ENCODE measurements around the gene CELSR3. TPM values are rescaled to one million over a fixed set of nuclear protein-coding genes. Genes with fewer than 3 reads are reported as not detected.

CELSR3 gene
- 0.89 TPM for polyA plus RNA-seq (2012; ENCODE audit: missing spikeins)

- FAIRE-seq (peak; percentile 97), DNase-seq (ENCODE audit: insufficient read length) (peak; percentile 59)
- TF ChIP-seq TAF1 (IDR thresholded peaks at IDR 0.05; ENCODE audit: borderline replicate concordance, low read depth, low read length) (no peak), POLR2AphosphoS5 (IDR thresholded peaks at IDR 0.05; ENCODE audit: low read depth, low read length) (peak; percentile 56; the same call in 1 of the 2 replicates), POLR2A (IDR thresholded peaks at IDR 0.05; ENCODE audit: low read depth, low read length) (peak; percentile 40)
Measured at GRCh38 chr3:48662753-48663488, at the start of gene CELSR3. Gene CELSR3 (minus strand): TSS chr3:48662886. CDS start chr3:48662634, 252 bp downstream.

- no peak for TF ChIP-seq POLR2AphosphoS5 (IDR thresholded peaks at IDR 0.05; ENCODE audit: low read depth, low read length)
- no peak for TF ChIP-seq POLR2A (IDR thresholded peaks at IDR 0.05; ENCODE audit: low read depth, low read length)
- no peak for TF ChIP-seq TAF1 (IDR thresholded peaks at IDR 0.05; ENCODE audit: borderline replicate concordance, low read depth, low read length)
- DNase-seq (ENCODE audit: insufficient read length) (no peak), FAIRE-seq (no peak)
Measured at GRCh38 chr3:48711727-48712126, 49.0 kb upstream of the CELSR3 start.

- DNase-seq (ENCODE audit: insufficient read length) (no peak), FAIRE-seq (no peak)
- TF ChIP-seq TAF1 (IDR thresholded peaks at IDR 0.05; ENCODE audit: borderline replicate concordance, low read depth, low read length) (no peak), POLR2AphosphoS5 (IDR thresholded peaks at IDR 0.05; ENCODE audit: low read depth, low read length) (no peak), POLR2A (IDR thresholded peaks at IDR 0.05; ENCODE audit: low read depth, low read length) (no peak; the same call in 1 of the 2 replicates)
Measured at GRCh38 chr3:48709051-48709461, 46.4 kb upstream of the CELSR3 start.

- DNase-seq (ENCODE audit: insufficient read length), result no peak
- FAIRE-seq, result no peak
- TF ChIP-seq POLR2AphosphoS5 (IDR thresholded peaks at IDR 0.05; ENCODE audit: low read depth, low read length), result no peak; the same call in 1 of the 2 replicates
- no peak for TF ChIP-seq TAF1 (IDR thresholded peaks at IDR 0.05; ENCODE audit: borderline replicate concordance, low read depth, low read length)
- no peak for TF ChIP-seq POLR2A (IDR thresholded peaks at IDR 0.05; ENCODE audit: low read depth, low read length)
Measured at GRCh38 chr3:48708481-48708889, 45.8 kb upstream of the CELSR3 start.

GRCh38 chr3:48707157-48707556 lies 44.5 kb upstream of the CELSR3 start:
- no peak for FAIRE-seq
- TF ChIP-seq POLR2AphosphoS5 (IDR thresholded peaks at IDR 0.05; ENCODE audit: low read depth, low read length) (no peak), POLR2A (IDR thresholded peaks at IDR 0.05; ENCODE audit: low read depth, low read length) (no peak), TAF1 (IDR thresholded peaks at IDR 0.05; ENCODE audit: borderline replicate concordance, low read depth, low read length) (no peak)

GRCh38 chr3:48702320-48702920 lies 39.7 kb upstream of the CELSR3 start:
- FAIRE-seq, result no peak
- DNase-seq (ENCODE audit: insufficient read length), result no peak
- TF ChIP-seq POLR2A (IDR thresholded peaks at IDR 0.05; ENCODE audit: low read depth, low read length) (no peak), POLR2AphosphoS5 (IDR thresholded peaks at IDR 0.05; ENCODE audit: low read depth, low read length) (no peak), TAF1 (IDR thresholded peaks at IDR 0.05; ENCODE audit: borderline replicate concordance, low read depth, low read length) (no peak)

More at GRCh38 chr3:48707157-48707556, 44.5 kb upstream of the CELSR3 start:
- DNase-seq (ENCODE audit: insufficient read length), result no peak

GRCh38 chr3:48700731-48701405 lies 38.2 kb upstream of the CELSR3 start:
- FAIRE-seq (no peak), DNase-seq (ENCODE audit: insufficient read length) (no peak)
- TF ChIP-seq TAF1 (IDR thresholded peaks at IDR 0.05; ENCODE audit: borderline replicate concordance, low read depth, low read length), result no peak
- no peak for TF ChIP-seq POLR2AphosphoS5 (IDR thresholded peaks at IDR 0.05; ENCODE audit: low read depth, low read length)
- TF ChIP-seq POLR2A (IDR thresholded peaks at IDR 0.05; ENCODE audit: low read depth, low read length), result no peak

- TF ChIP-seq TAF1 (IDR thresholded peaks at IDR 0.05; ENCODE audit: borderline replicate concordance, low read depth, low read length) (no peak), POLR2AphosphoS5 (IDR thresholded peaks at IDR 0.05; ENCODE audit: low read depth, low read length) (no peak), POLR2A (IDR thresholded peaks at IDR 0.05; ENCODE audit: low read depth, low read length) (no peak; the same call in 1 of the 2 replicates)
- FAIRE-seq, result no peak
- DNase-seq (ENCODE audit: insufficient read length), result no peak
Measured at GRCh38 chr3:48698891-48699290, 36.2 kb upstream of the CELSR3 start.

GRCh38 chr3:48697952-48698351 lies 35.3 kb upstream of the CELSR3 start:
- no peak for FAIRE-seq
- TF ChIP-seq TAF1 (IDR thresholded peaks at IDR 0.05; ENCODE audit: borderline replicate concordance, low read depth, low read length) (no peak), POLR2AphosphoS5 (IDR thresholded peaks at IDR 0.05; ENCODE audit: low read depth, low read length) (no peak), POLR2A (IDR thresholded peaks at IDR 0.05; ENCODE audit: low read depth, low read length) (no peak)
- no peak for DNase-seq (ENCODE audit: insufficient read length)

- FAIRE-seq, result no peak
- DNase-seq (ENCODE audit: insufficient read length), result no peak
- TF ChIP-seq POLR2AphosphoS5 (IDR thresholded peaks at IDR 0.05; ENCODE audit: low read depth, low read length), result no peak
- peak; percentile 31; the same call in 1 of the 2 replicates for TF ChIP-seq POLR2A (IDR thresholded peaks at IDR 0.05; ENCODE audit: low read depth, low read length)
Measured at GRCh38 chr3:48696601-48697000, 33.9 kb upstream of the CELSR3 start.

- TF ChIP-seq POLR2AphosphoS5 (IDR thresholded peaks at IDR 0.05; ENCODE audit: low read depth, low read length) (no peak), TAF1 (IDR thresholded peaks at IDR 0.05; ENCODE audit: borderline replicate concordance, low read depth, low read length) (no peak), POLR2A (IDR thresholded peaks at IDR 0.05; ENCODE audit: low read depth, low read length) (no peak)
- FAIRE-seq, result no peak
Measured at GRCh38 chr3:48696156-48696555, 33.5 kb upstream of the CELSR3 start.

More at GRCh38 chr3:48696156-48696555, 33.5 kb upstream of the CELSR3 start:
- no peak for DNase-seq (ENCODE audit: insufficient read length)

Measured in GM12892 (cell line).